ENCODE measurements around the gene SSC5D. TPM values are rescaled to one million over a fixed set of nuclear protein-coding genes. Genes with fewer than 3 reads are reported as not detected.

Gene SSC5D
- 1.4 and 1.7 TPM in 2 replicates for total RNA-seq (2012; rRNA removed)
- 14.1 and 19.1 TPM in 2 replicates for polyA plus RNA-seq (2012; rRNA removed)
- polyA plus RNA-seq (2012; cell fraction: cytosol; rRNA removed), result 10.9 and 19.1 TPM in 2 replicates
- polyA plus RNA-seq (2012; cell fraction: nucleus; rRNA removed; ENCODE audit: low replicate concordance), result 44.4 and 80.8 TPM in 2 replicates
- percentile 66 among the genes with signal in this experiment for Bru-seq, nascent RNA
- percentile 70 among the genes with signal in this experiment for BruChase-seq, experiment 1, labeled RNA remaining after a 6-hour chase
- percentile 66 among the genes with signal in this experiment for BruChase-seq, experiment 2, labeled RNA remaining after a 2-hour chase
- long read RNA-seq, partial matches to known transcripts, result 3 of 15 reads
- long read RNA-seq, other reads (novel, unspliced or antisense), result 11 of 15 reads

DNA sequence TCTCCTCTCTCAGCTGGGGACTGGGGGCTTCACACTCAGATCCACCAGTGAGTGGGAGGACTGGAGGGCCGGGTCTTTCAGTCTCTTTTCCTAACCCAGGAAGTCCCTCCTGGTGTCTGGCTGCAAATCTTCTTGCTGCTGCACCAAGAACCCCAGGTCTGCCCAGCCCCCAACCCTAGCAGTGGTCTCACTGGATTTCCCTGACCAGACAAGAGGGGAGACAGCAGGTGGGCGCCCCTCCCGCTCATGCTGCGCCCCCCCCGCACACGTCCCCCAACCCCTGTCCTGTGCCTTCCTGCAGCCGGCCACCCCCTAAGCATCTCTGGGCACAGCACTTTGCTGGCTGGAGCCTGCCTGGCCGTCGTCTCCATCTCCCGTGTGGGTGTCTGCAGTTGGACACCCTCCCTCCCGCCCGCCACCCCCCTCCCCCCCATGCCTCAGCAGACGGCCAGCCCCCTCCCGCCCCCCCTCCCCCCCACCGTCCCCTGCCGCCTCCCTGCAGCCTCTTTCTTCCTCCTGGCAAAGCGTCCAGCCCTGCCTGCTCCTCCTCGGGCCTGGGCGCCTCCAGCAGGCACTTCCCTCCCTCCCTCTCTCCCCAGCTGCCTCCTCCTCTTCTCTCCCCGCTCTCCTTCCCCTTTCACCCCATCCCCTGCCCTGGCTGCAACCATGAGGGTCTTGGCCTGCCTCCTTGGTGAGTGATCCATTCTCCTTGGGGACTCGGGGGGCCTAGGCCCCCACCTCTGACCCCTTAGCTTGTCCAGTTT lies at the start of gene SSC5D:
Gene SSC5D, plus strand, starts transcription at position 513 of the 764 bp plus-strand sequence. Its CDS starts 154 bp downstream, at position 667.
- ATAC-seq (ENCODE audit: low read depth), result peak; percentile 21
- POLR2A ChIA-PET (ENCODE audit: unreplicated experiment), result no interaction called here

More for the DNA sequence above, at the start of gene SSC5D:
- BruUV-seq (replicated peaks), result no TSS peak
- 5% methylated on average over 4 of the region's 21 CpGs; no CpG with 5 or more reads in 1 of the 2 experiments for WGBS, 2 experiments (ENCODE audit: extremely low coverage in 2 of 2, insufficient read length in 1 of 2)
- Histone ChIP-seq H3K23ac (ENCODE audit: low read depth, low read length) (peak within 1 kb of the TSS; percentile 80), H2BK5ac (ENCODE audit: low read depth, low read length, poor library complexity, severe bottlenecking) (peak within 1 kb of the TSS; percentile 95), H3K9me3 (ENCODE audit: control insufficient read depth, insufficient read depth, low read length) (no peaks in the 10 kb centered on the region), H3K14ac (replicated peaks; ENCODE audit: low read depth, low read length) (peak within 1 kb of the TSS; percentile 78), H3K4me1 (ENCODE audit: control insufficient read depth, insufficient read depth, low read length) (peaks cover 32% of the 10 kb centered on the region), H3K9me1 (ENCODE audit: insufficient read depth, low read length) (peaks cover 7% of the 10 kb centered on the region), H4K91ac (ENCODE audit: insufficient read depth, low read depth, low read length) (peak within 1 kb of the TSS; percentile 97), H2BK20ac (ENCODE audit: low read depth, low read length) (peak within 1 kb of the TSS; percentile 38), H2AK9ac (replicated peaks; ENCODE audit: low read depth, low read length, poor library complexity) (peak within 1 kb of the TSS; percentile 99), H3K4ac (ENCODE audit: low read depth, low read length) (peak within 1 kb of the TSS; percentile 96), H3K27ac (ENCODE audit: insufficient read depth, low read length) (peak within 1 kb of the TSS; percentile 99), H2AK5ac (ENCODE audit: low read depth, low read length) (peak within 1 kb of the TSS; percentile 93), H3K18ac (ENCODE audit: low read depth, low read length) (peak within 1 kb of the TSS; percentile 98), H4K20me1 (ENCODE audit: insufficient read depth, low read length) (0 out of 2 replicates have a peak, but pooled peaks cover 4% of the 10 kb centered on the region), H2BK15ac (ENCODE audit: low read depth, low read length) (peak within 1 kb of the TSS; percentile 28; the same call in 1 of the 3 replicates), H4K5ac (ENCODE audit: low read depth, low read length) (peak within 1 kb of the TSS; percentile 97), H3K56ac (ENCODE audit: extremely low read depth, insufficient read depth, low read length) (peak within 1 kb of the TSS; percentile 84; the same call in 1 of the 2 replicates), H4K8ac (ENCODE audit: low read depth in 2 of 2, low read length in 2 of 2) (peak within 1 kb of the TSS; percentile 87 to 96), H3K9ac (ENCODE audit: low read depth, low read length) (peak within 1 kb of the TSS; percentile 67), H3K4me2 (ENCODE audit: low read depth, low read length) (peak within 1 kb of the TSS; percentile 75), H2BK120ac (ENCODE audit: low read depth, low read length) (peak within 1 kb of the TSS; percentile 86), H3K4me3 (ENCODE audit: insufficient read depth, low read depth, low read length) (peak within 1 kb of the TSS; percentile 36), H3K27me3 (ENCODE audit: control insufficient read depth, insufficient read depth, low read length) (no peaks in the 10 kb centered on the region), H3K79me1 (ENCODE audit: low read depth in 1 of 2, low read length in 2 of 2) (peaks cover 5 to 39% of the 10 kb centered on the region in 2 experiments), H2AFZ (replicated peaks; ENCODE audit: low read length, poor library complexity) (peak within 1 kb of the TSS; percentile 92), H3K36me3 (ENCODE audit: control insufficient read depth, insufficient read depth, low read length) (peaks cover 3% of the 10 kb centered on the region; the same call in 1 of the 2 replicates)
- CTCF ChIA-PET, result no interaction called here
- in situ Hi-C loops (cut with MboI; ENCODE audit: low sequenced_read_pairs), result loop anchor here (25.0 kb wide), 1 partner anchor 1026 kb away; the partner anchor contains the start of genes CDC42EP5 and LENG9
- dilution Hi-C loops (cut with HindIII; ENCODE audit: low sequenced_read_pairs, unreplicated experiment), result no loop called here
- intact Hi-C loops (cut with micrococcal nuclease), result loop anchor here (1.0 kb wide), 1 partner anchor 12 kb away; the partner anchor contains the start of gene ZNF628
- TF ChIP-seq CEBPB (IDR thresholded peaks at IDR 0.05; ENCODE audit: low read depth, low read length) (no peak), RFX5 (IDR thresholded peaks at IDR 0.05; ENCODE audit: low read depth, low read length) (no peak), SMC3 (IDR thresholded peaks at IDR 0.05; ENCODE audit: low read depth, low read length) (no peak), MAFK (IDR thresholded peaks at IDR 0.05; ENCODE audit: low read depth, low read length) (no peak), BHLHE40 (IDR thresholded peaks at IDR 0.05; ENCODE audit: low read depth, low read length) (no peak), RCOR1 (IDR thresholded peaks at IDR 0.05; ENCODE audit: insufficient replicate concordance, low read length) (no peak), POLR2A (IDR thresholded peaks at IDR 0.05; ENCODE audit: low read depth, low read length) (no peak)
- TF ChIP-seq, protein P1, sequence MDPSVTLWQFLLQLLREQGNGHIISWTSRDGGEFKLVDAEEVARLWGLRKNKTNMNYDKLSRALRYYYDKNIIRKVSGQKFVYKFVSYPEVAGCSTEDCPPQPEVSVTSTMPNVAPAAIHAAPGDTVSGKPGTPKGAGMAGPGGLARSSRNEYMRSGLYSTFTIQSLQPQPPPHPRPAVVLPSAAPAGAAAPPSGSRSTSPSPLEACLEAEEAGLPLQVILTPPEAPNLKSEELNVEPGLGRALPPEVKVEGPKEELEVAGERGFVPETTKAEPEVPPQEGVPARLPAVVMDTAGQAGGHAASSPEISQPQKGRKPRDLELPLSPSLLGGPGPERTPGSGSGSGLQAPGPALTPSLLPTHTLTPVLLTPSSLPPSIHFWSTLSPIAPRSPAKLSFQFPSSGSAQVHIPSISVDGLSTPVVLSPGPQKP (IDR thresholded peaks at IDR 0.05; ENCODE audit: borderline replicate concordance, low read depth, low read length), result no peak
- TF ChIP-seq, protein P2, sequence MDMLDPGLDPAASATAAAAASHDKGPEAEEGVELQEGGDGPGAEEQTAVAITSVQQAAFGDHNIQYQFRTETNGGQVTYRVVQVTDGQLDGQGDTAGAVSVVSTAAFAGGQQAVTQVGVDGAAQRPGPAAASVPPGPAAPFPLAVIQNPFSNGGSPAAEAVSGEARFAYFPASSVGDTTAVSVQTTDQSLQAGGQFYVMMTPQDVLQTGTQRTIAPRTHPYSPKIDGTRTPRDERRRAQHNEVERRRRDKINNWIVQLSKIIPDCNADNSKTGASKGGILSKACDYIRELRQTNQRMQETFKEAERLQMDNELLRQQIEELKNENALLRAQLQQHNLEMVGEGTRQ (IDR thresholded peaks at IDR 0.05; ENCODE audit: low read depth, low read length), result no peak
- TF ChIP-seq, protein P3, sequence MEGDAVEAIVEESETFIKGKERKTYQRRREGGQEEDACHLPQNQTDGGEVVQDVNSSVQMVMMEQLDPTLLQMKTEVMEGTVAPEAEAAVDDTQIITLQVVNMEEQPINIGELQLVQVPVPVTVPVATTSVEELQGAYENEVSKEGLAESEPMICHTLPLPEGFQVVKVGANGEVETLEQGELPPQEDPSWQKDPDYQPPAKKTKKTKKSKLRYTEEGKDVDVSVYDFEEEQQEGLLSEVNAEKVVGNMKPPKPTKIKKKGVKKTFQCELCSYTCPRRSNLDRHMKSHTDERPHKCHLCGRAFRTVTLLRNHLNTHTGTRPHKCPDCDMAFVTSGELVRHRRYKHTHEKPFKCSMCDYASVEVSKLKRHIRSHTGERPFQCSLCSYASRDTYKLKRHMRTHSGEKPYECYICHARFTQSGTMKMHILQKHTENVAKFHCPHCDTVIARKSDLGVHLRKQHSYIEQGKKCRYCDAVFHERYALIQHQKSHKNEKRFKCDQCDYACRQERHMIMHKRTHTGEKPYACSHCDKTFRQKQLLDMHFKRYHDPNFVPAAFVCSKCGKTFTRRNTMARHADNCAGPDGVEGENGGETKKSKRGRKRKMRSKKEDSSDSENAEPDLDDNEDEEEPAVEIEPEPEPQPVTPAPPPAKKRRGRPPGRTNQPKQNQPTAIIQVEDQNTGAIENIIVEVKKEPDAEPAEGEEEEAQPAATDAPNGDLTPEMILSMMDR (conservative IDR thresholded peaks at IDR 0.05; ENCODE audit: low read depth, low read length), result no peak
- DNase-seq, result peak; percentile 26

Data from IMR-90 (cell line).